WTC11 (cell line): Measurements from ENCODE around the gene TMEM127.

Source experiments
- EMX1 ChIP-seq: fragments of 250-450 bp; sonication (Bioruptor Pico); IDR thresholded peaks from 2 replicates; pipeline ENCODE4 v1.8.0; 2021; ENCODE audit warnings: mild to moderate bottlenecking
- IRF2 ChIP-seq: sonication (generic); formaldehyde crosslinking; IDR thresholded peaks from 2 replicates; pipeline ENCODE4 v1.8.0; 2022; ENCODE audit warnings: low read depth, missing genetic modification reagents, borderline replicate concordance
- MXD4 ChIP-seq: fragments of 250-450 bp; sonication (Bioruptor Pico); IDR thresholded peaks from 2 replicates; pipeline ENCODE4 v1.8.0; 2021; ENCODE audit warnings: mild to moderate bottlenecking, moderate library complexity, borderline replicate concordance
- NR2C2 ChIP-seq: sonication (generic); formaldehyde crosslinking; IDR thresholded peaks from 2 replicates; pipeline ENCODE4 v1.8.0; 2022; ENCODE audit warnings: mild to moderate bottlenecking, missing genetic modification reagents
- TEAD4 ChIP-seq: sonication (generic); formaldehyde crosslinking; IDR thresholded peaks from 2 replicates; pipeline ENCODE4 v1.8.0; 2022; ENCODE audit warnings: mild to moderate bottlenecking, missing genetic modification reagents
- ZNF263 ChIP-seq: sonication (generic); formaldehyde crosslinking; IDR thresholded peaks from 2 replicates; pipeline ENCODE4 v1.8.1; 2022; ENCODE audit warnings: low read depth, mild to moderate bottlenecking, moderate library complexity, missing genetic modification reagents
- TF ChIP-seq, protein P1 (sequence below): fragments of 200-600 bp; IDR thresholded peaks from 2 replicates; pipeline ENCODE4 v1.8.0; 2022; ENCODE audit warnings: antibody characterized with exemption
- TF ChIP-seq, protein P2 (sequence below): fragments of 250-450 bp; sonication (Bioruptor Pico); IDR thresholded peaks from 2 replicates; pipeline ENCODE4 v1.8.0; 2021; ENCODE audit warnings: mild to moderate bottlenecking
- TF ChIP-seq, protein P3 (sequence below): fragments of 250-450 bp; sonication (Bioruptor Pico); IDR thresholded peaks from 2 replicates; pipeline ENCODE4 v1.9.0; 2021; ENCODE audit warnings: mild to moderate bottlenecking
- TF ChIP-seq, protein P4 (sequence below): fragments of 250-450 bp; sonication (Bioruptor Pico); IDR thresholded peaks from 2 replicates; pipeline ENCODE4 v1.9.0; 2021; ENCODE audit warnings: mild to moderate bottlenecking
- TF ChIP-seq, protein P5 (sequence below): sonication (generic); formaldehyde crosslinking; IDR thresholded peaks from 2 replicates; pipeline ENCODE4 v1.8.1; 2022; ENCODE audit warnings: mild to moderate bottlenecking, missing genetic modification reagents, moderate library complexity, borderline replicate concordance
- TF ChIP-seq, protein P6 (sequence below): sonication (generic); formaldehyde crosslinking; IDR thresholded peaks from 2 replicates; pipeline ENCODE4 v1.8.0; 2023; ENCODE audit warnings: missing genetic modification reagents

DNA sequence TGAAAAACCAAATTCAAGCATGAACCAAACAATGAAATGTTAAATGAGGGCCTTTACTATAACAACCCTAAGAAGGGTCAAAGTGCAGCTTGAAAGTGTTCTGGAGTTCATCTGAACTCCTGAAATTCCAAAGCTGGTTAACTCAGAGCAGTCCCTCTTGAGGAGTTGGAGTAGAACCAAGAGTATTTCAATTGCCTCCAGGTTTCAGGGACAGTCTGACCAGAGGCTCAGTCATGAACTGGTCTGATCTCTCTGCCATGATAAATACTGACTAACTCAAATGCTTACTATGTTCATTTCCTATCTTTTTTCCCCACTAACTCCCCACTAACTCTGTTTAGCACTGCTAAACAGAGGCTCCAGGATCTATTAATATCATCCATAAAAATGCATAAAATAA, 59.9 kb downstream of the TMEM127 start:
- TF ChIP-seq, protein P1, sequence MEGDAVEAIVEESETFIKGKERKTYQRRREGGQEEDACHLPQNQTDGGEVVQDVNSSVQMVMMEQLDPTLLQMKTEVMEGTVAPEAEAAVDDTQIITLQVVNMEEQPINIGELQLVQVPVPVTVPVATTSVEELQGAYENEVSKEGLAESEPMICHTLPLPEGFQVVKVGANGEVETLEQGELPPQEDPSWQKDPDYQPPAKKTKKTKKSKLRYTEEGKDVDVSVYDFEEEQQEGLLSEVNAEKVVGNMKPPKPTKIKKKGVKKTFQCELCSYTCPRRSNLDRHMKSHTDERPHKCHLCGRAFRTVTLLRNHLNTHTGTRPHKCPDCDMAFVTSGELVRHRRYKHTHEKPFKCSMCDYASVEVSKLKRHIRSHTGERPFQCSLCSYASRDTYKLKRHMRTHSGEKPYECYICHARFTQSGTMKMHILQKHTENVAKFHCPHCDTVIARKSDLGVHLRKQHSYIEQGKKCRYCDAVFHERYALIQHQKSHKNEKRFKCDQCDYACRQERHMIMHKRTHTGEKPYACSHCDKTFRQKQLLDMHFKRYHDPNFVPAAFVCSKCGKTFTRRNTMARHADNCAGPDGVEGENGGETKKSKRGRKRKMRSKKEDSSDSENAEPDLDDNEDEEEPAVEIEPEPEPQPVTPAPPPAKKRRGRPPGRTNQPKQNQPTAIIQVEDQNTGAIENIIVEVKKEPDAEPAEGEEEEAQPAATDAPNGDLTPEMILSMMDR: no peak
- TF ChIP-seq ZNF263 (no peak), EMX1 (CRISPR knock-in tag) (no peak), IRF2 (CRISPR knock-in tag) (no peak), MXD4 (CRISPR knock-in tag) (no peak), TEAD4 (CRISPR knock-in tag) (no peak), NR2C2 (CRISPR knock-in tag) (no peak)
- TF ChIP-seq, protein P2, sequence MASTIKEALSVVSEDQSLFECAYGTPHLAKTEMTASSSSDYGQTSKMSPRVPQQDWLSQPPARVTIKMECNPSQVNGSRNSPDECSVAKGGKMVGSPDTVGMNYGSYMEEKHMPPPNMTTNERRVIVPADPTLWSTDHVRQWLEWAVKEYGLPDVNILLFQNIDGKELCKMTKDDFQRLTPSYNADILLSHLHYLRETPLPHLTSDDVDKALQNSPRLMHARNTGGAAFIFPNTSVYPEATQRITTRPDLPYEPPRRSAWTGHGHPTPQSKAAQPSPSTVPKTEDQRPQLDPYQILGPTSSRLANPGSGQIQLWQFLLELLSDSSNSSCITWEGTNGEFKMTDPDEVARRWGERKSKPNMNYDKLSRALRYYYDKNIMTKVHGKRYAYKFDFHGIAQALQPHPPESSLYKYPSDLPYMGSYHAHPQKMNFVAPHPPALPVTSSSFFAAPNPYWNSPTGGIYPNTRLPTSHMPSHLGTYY (CRISPR knock-in tag): no peak
- TF ChIP-seq, protein P3, sequence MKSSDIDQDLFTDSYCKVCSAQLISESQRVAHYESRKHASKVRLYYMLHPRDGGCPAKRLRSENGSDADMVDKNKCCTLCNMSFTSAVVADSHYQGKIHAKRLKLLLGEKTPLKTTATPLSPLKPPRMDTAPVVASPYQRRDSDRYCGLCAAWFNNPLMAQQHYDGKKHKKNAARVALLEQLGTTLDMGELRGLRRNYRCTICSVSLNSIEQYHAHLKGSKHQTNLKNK (CRISPR knock-in tag): no peak
- TF ChIP-seq, protein P4, sequence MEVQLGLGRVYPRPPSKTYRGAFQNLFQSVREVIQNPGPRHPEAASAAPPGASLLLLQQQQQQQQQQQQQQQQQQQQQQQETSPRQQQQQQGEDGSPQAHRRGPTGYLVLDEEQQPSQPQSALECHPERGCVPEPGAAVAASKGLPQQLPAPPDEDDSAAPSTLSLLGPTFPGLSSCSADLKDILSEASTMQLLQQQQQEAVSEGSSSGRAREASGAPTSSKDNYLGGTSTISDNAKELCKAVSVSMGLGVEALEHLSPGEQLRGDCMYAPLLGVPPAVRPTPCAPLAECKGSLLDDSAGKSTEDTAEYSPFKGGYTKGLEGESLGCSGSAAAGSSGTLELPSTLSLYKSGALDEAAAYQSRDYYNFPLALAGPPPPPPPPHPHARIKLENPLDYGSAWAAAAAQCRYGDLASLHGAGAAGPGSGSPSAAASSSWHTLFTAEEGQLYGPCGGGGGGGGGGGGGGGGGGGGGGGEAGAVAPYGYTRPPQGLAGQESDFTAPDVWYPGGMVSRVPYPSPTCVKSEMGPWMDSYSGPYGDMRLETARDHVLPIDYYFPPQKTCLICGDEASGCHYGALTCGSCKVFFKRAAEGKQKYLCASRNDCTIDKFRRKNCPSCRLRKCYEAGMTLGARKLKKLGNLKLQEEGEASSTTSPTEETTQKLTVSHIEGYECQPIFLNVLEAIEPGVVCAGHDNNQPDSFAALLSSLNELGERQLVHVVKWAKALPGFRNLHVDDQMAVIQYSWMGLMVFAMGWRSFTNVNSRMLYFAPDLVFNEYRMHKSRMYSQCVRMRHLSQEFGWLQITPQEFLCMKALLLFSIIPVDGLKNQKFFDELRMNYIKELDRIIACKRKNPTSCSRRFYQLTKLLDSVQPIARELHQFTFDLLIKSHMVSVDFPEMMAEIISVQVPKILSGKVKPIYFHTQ (CRISPR knock-in tag): no peak
- TF ChIP-seq, protein P5, sequence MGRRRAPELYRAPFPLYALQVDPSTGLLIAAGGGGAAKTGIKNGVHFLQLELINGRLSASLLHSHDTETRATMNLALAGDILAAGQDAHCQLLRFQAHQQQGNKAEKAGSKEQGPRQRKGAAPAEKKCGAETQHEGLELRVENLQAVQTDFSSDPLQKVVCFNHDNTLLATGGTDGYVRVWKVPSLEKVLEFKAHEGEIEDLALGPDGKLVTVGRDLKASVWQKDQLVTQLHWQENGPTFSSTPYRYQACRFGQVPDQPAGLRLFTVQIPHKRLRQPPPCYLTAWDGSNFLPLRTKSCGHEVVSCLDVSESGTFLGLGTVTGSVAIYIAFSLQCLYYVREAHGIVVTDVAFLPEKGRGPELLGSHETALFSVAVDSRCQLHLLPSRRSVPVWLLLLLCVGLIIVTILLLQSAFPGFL: no peak
- TF ChIP-seq, protein P6, sequence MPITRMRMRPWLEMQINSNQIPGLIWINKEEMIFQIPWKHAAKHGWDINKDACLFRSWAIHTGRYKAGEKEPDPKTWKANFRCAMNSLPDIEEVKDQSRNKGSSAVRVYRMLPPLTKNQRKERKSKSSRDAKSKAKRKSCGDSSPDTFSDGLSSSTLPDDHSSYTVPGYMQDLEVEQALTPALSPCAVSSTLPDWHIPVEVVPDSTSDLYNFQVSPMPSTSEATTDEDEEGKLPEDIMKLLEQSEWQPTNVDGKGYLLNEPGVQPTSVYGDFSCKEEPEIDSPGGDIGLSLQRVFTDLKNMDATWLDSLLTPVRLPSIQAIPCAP (CRISPR knock-in tag): no peak
